Small intestine (tissue), 7 donors: ENCODE data around the gene TSPAN9. TPM values are rescaled to one million over a fixed set of nuclear protein-coding genes. Genes with fewer than 3 reads are reported as not detected.

Source experiments
- DNase-seq, 2 donors: peaks; one replicate each; pipeline versions ENCODE4 v3.0.0 to v3.0.0-alpha.2; 2013
- FAIRE-seq: peaks from 2 replicates; lab custom pipeline; 2012; peaks lifted over from hg19 to GRCh38; lab: Jason Lieb, UNC
- H3K27ac ChIP-seq, 3 donors: one replicate each; pipeline ENCODE4 v1.5.1; 2013; ENCODE audit warnings: low read length in 2 of 3, mild to moderate bottlenecking in 2 of 3, control low read depth in 1 of 3, inconsistent platforms in 1 of 3, low read depth in 1 of 3, moderate library complexity in 1 of 3
- H3K27me3 ChIP-seq, 3 donors: one replicate each; pipeline ENCODE4 v1.6.1; 2013; ENCODE audit warnings: low read length in 3 of 3, inconsistent platforms in 1 of 3; ENCODE audit not compliant: control insufficient read depth in 3 of 3, insufficient read depth in 3 of 3
- H3K36me3 ChIP-seq, 3 donors: one replicate each; pipeline ENCODE4 v1.6.1; 2013; ENCODE audit warnings: low read length in 3 of 3, inconsistent platforms in 1 of 3, low read depth in 1 of 3, mild to moderate bottlenecking in 1 of 3, moderate library complexity in 1 of 3; ENCODE audit not compliant: control insufficient read depth in 3 of 3, insufficient read depth in 2 of 3
- H3K4me1 ChIP-seq, 3 donors: one replicate each; pipeline ENCODE4 v1.6.1; 2013; ENCODE audit warnings: low read length in 2 of 3, inconsistent platforms in 1 of 3, low read depth in 1 of 3, mild to moderate bottlenecking in 1 of 3, moderate library complexity in 1 of 3; ENCODE audit not compliant: control insufficient read depth in 3 of 3, insufficient read depth in 2 of 3
- H3K4me3 ChIP-seq, 3 donors: one replicate each; pipeline ENCODE4 v1.5.1; 2013; ENCODE audit warnings: low read length in 3 of 3, control low read depth in 1 of 3, inconsistent platforms in 1 of 3, low read depth in 1 of 3, mild to moderate bottlenecking in 1 of 3, moderate library complexity in 1 of 3
- H3K9me3 ChIP-seq, 2 donors: one replicate each; pipeline ENCODE4 v1.6.1; 2013; ENCODE audit warnings: low read depth in 1 of 2, low read length in 1 of 2; ENCODE audit not compliant: control insufficient read depth in 2 of 2, insufficient read depth in 1 of 2
- WGBS, 3 donors: extraction: QIAGEN DNeasy Blood & Tissue Kit; methylation state at CpG; one replicate each; pipeline ENCODE4 v1.1.7; 2013; 5-methylcytosine and 5-hydroxymethylcytosine counted together
- polyA plus RNA-seq, 4 donors: library from polyadenylated mRNA; stranded (reverse) in 3 of 4; unstranded in 1 of 4; fragments of 200-250 nt in 3 of 4; fragments of 120-200 nt in 1 of 4; gene quantifications; one replicate each; pipeline versions ENCODE4 v1.2.1 to v1.2.3, GENCODE V29; 2013
- donor health status: healthy with polysubstance abuse.
- donor health status: control.
- donor health status: control.
- donor health status: Bipolar disorder and iron deficiency.
- donor health status: healthy.

The TSPAN9 gene
- polyA plus RNA-seq, 4 donors, result 1.3 to 25.5 (median 12.8) TPM

GRCh38 chr12:3122841-3123678 lies 45.9 kb downstream of the TSPAN9 start:
- peaks cover 0 to 19% of the 10 kb centered on the region in 2 donors for H3K9me3 ChIP-seq
- DNase-seq (no peak), FAIRE-seq (no peak)
- no peak overlapping the region for H3K4me3 ChIP-seq
- H3K27ac ChIP-seq, result peak overlapping the region in 1 of 3 donors; percentile 47
- H3K36me3 ChIP-seq, result peaks cover 0 to 16% (median 0%) of the 10 kb centered on the region in 3 donors
- H3K27me3 ChIP-seq, result no peaks in the 10 kb centered on the region
- 58 to 79% (median 68%) methylated on average over 13 of the region's 13 CpGs for WGBS, 3 donors
- H3K4me1 ChIP-seq, result no peaks in the 10 kb centered on the region

- Histone ChIP-seq H3K4me3 (no peak overlapping the region), H3K27ac (no peak overlapping the region), H3K36me3 (peaks cover 0 to 19% (median 0%) of the 10 kb centered on the region in 3 donors), H3K9me3 (peaks cover 0 to 19% of the 10 kb centered on the region in 2 donors), H3K4me1 (no peaks in the 10 kb centered on the region), H3K27me3 (no peaks in the 10 kb centered on the region)
- FAIRE-seq (no peak), DNase-seq (no peak)
- WGBS, 3 donors, result 65 to 72% (median 69%) methylated on average over 4 of the region's 4 CpGs
Observed at GRCh38 chr12:3123729-3124128, 46.5 kb downstream of the TSPAN9 start.

DNA sequence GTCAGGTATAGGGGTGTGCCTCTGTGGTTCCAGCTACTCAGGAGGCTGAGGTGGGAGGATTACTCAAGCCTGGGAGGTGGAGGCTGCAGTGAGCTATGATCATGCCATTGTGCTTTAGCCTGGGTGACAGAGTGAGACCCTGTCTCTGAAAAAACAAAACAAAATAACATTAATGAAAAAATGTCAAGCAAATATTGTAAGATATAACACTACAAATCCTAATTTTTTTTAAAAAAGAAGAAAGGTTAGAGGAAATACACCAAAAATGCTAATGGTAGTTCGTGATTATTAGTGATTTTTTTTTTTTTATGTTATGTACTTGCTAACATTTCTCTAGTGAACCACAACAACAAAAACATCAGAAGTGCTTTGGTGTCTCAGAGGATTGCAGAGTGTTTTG lies 47.7 kb downstream of the TSPAN9 start:
- H3K27ac ChIP-seq, result no peak overlapping the region
- H3K27me3 ChIP-seq, result no peaks in the 10 kb centered on the region
- no peak for DNase-seq
- WGBS, 3 donors, result 78 to 90% (median 84%) methylated on average over 1 of the region's 1 CpG
- peaks cover 0 to 15% (median 0%) of the 10 kb centered on the region in 3 donors for H3K36me3 ChIP-seq
- no peak overlapping the region for H3K4me3 ChIP-seq
- H3K4me1 ChIP-seq, result no peaks in the 10 kb centered on the region
- peaks cover 0 to 19% of the 10 kb centered on the region in 2 donors for H3K9me3 ChIP-seq
- no peak for FAIRE-seq

DNA sequence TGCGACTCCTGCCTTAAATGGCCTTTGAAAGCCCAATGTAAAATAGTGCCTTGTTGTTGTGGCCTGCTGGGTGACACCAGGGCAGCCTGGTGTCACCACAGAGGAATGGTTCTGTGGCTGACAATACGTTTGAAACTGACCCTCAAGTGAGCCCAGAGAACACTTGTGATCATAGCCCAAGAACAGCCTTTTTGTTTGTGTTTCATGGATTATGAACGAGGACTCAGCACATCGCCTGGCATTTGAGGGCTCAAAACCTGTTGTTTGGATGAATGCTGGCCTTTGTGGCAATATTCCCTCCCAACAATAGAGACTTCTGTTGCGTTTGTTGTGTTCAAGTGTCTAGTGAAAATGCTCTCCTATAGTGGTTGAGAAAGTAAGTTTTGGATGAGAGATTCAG lies 48.5 kb downstream of the TSPAN9 start:
- DNase-seq (no peak), FAIRE-seq (no peak)
- H3K27me3 ChIP-seq, result no peaks in the 10 kb centered on the region
- H3K36me3 ChIP-seq, result peaks cover 0 to 11% (median 0%) of the 10 kb centered on the region in 3 donors
- no peak overlapping the region for H3K27ac ChIP-seq
- H3K9me3 ChIP-seq, result peaks cover 0 to 19% of the 10 kb centered on the region in 2 donors
- 86 to 94% (median 93%) methylated on average over 5 of the region's 5 CpGs for WGBS, 3 donors
- H3K4me3 ChIP-seq, result no peak overlapping the region
- H3K4me1 ChIP-seq, result no peaks in the 10 kb centered on the region

DNA sequence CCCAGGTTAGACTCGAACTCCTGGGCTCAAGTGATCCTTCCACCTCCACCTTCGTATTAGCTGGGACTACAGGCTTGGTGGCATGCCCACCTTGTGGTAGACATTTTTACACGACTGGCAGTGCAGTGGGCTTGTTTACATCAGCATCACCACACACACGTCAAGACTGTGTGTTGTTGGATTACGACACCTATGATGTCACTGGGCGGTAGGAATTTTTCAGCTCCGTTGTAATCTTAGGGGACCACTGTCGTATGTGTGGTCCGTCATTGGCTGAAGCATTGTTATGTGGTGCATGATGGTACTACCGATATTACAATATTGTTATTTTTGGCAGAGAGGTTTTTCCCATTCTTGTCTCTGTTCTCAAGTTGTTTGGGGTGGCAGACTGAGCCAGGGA lies 50.7 kb downstream of the TSPAN9 start:
- DNase-seq (no peak), FAIRE-seq (no peak)
- 84 to 93% (median 86%) methylated on average over 10 of the region's 10 CpGs for WGBS, 3 donors
- H3K4me1 ChIP-seq, result no peaks in the 10 kb centered on the region
- H3K27me3 ChIP-seq, result no peaks in the 10 kb centered on the region
- H3K9me3 ChIP-seq, result peaks cover 0 to 19% of the 10 kb centered on the region in 2 donors
- H3K27ac ChIP-seq, result no peak overlapping the region
- H3K36me3 ChIP-seq, result peaks cover 0 to 17% (median 0%) of the 10 kb centered on the region in 3 donors
- no peak overlapping the region for H3K4me3 ChIP-seq

- H3K9me3 ChIP-seq, result peaks cover 0 to 17% of the 10 kb centered on the region in 2 donors
- peaks cover 0 to 14% (median 0%) of the 10 kb centered on the region in 3 donors for H3K36me3 ChIP-seq
- WGBS, 3 donors, result 87 to 94% (median 89%) methylated on average over 6 of the region's 6 CpGs
- H3K4me1 ChIP-seq, result no peaks in the 10 kb centered on the region
- no peak overlapping the region for H3K4me3 ChIP-seq
- DNase-seq (no peak), FAIRE-seq (no peak)
- no peak overlapping the region for H3K27ac ChIP-seq
- H3K27me3 ChIP-seq, result no peaks in the 10 kb centered on the region
Observed at GRCh38 chr12:3128498-3129293, 51.5 kb downstream of the TSPAN9 start.

GRCh38 chr12:3129301-3130056 lies 52.3 kb downstream of the TSPAN9 start:
- WGBS, 3 donors, result 60 to 77% (median 68%) methylated on average over 12 of the region's 12 CpGs
- FAIRE-seq (no peak), DNase-seq (no peak)
- H3K27ac ChIP-seq, result no peak overlapping the region
- H3K9me3 ChIP-seq, result peaks cover 0 to 11% of the 10 kb centered on the region in 2 donors
- H3K4me1 ChIP-seq, result no peaks in the 10 kb centered on the region
- peaks cover 0 to 14% (median 0%) of the 10 kb centered on the region in 3 donors for H3K36me3 ChIP-seq
- no peak overlapping the region for H3K4me3 ChIP-seq
- no peaks in the 10 kb centered on the region for H3K27me3 ChIP-seq
